ENCODE results near the gene SLC24A3.

The SLC24A3 gene

DNA sequence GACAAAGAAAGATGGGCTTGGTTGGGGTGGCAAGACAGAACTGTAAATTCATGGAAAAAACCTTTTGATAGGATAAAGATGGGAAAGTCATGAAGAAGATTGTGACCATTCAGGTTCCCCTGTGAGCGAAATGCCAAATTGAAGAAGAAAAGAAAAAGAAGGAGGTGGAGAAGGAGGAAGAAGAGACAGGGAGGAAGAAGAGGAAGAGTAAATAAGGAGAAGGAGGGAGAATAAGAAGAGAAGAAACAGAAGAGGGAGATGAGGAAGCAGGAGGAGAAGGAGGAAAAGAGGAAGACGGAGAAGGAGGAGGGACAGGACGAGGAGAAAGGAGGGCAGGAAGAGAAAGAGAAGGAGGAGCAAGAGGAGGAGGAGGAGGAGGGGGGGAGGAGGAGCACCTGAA, 199.8 kb downstream of the SLC24A3 start:
- no peak overlapping the region for H3K4me3 ChIP-seq (ENCODE audit: low read depth, low read length)
- TF ChIP-seq, protein P1, sequence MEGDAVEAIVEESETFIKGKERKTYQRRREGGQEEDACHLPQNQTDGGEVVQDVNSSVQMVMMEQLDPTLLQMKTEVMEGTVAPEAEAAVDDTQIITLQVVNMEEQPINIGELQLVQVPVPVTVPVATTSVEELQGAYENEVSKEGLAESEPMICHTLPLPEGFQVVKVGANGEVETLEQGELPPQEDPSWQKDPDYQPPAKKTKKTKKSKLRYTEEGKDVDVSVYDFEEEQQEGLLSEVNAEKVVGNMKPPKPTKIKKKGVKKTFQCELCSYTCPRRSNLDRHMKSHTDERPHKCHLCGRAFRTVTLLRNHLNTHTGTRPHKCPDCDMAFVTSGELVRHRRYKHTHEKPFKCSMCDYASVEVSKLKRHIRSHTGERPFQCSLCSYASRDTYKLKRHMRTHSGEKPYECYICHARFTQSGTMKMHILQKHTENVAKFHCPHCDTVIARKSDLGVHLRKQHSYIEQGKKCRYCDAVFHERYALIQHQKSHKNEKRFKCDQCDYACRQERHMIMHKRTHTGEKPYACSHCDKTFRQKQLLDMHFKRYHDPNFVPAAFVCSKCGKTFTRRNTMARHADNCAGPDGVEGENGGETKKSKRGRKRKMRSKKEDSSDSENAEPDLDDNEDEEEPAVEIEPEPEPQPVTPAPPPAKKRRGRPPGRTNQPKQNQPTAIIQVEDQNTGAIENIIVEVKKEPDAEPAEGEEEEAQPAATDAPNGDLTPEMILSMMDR (IDR thresholded peaks at IDR 0.05; ENCODE audit: low read depth, low read length), result no peak
- DNase-seq (ENCODE audit: low read depth, low spot score), result no peak
- in situ Hi-C loops (cut with HindIII; ENCODE audit: low sequenced_read_pairs), result no loop called here

DNA sequence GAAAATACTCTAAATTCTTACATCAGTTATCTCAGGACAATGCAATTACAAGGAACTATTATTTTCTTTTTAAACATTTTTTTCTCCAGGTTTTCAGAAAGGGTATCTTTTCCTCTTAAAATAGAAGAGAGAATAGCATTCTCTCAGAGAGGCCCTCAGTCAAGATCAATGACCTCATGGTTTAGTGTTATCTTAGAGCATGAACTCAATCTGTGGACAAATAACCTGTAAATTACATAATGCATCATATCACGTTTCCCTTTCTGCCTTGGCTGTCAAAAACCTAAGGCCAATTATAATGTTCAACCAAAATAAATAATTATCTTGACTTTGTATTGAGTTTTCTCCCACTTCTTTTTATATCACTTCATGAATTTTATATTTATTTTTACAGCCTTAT, 202.2 kb downstream of the SLC24A3 start:
- in situ Hi-C loops (cut with HindIII; ENCODE audit: low sequenced_read_pairs), result no loop called here
- no peak for DNase-seq (ENCODE audit: low read depth, low spot score)
- H3K4me3 ChIP-seq (ENCODE audit: low read depth, low read length), result no peak overlapping the region
- TF ChIP-seq, protein P1 (IDR thresholded peaks at IDR 0.05; ENCODE audit: low read depth, low read length), result no peak

DNA sequence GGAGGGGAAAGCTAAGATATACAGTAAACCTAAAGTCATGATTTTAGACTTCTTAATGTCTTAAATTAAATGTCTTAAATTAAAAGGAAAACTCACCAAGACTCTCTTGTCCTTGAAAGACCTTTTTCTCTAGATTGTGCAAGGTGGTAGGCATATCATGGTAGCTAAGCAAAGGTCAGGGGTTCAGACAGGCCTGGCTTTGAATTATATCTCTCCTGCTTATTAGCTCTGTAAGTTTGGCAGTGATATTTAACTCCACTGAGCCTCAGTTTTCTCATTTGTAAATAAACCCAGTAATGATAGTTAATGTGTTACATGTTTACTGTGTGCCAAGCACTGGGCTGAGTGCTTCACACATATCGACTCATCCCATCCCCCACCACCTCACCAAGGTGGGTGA, 203.3 kb downstream of the SLC24A3 start:
- no peak overlapping the region for H3K4me3 ChIP-seq (ENCODE audit: low read depth, low read length)
- TF ChIP-seq, protein P1 (IDR thresholded peaks at IDR 0.05; ENCODE audit: low read depth, low read length), result no peak
- in situ Hi-C loops (cut with HindIII; ENCODE audit: low sequenced_read_pairs), result no loop called here
- no peak for DNase-seq (ENCODE audit: low read depth, low spot score)

DNA sequence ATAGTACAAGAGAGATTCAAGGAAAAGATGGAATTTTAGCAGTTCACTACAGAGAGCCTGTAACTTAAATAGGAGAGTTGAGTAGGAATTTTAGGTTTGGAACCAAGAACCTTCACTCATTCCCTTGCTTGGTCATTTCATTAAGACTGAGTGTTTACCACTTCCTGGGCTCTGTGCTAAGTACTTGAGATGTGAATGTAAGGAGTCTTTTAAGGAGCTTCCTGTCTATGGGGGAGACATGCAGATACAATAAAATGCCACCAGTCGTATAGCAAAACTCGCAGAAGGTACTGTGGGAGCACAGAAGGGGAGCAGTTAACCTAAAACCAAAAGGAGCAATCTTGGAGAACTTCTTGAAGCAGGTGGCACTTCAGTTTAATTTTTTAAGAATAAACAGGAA, 204.2 kb downstream of the SLC24A3 start:
- no peak overlapping the region for H3K4me3 ChIP-seq (ENCODE audit: low read depth, low read length)
- TF ChIP-seq, protein P1 (IDR thresholded peaks at IDR 0.05; ENCODE audit: low read depth, low read length), result no peak
- in situ Hi-C loops (cut with HindIII; ENCODE audit: low sequenced_read_pairs), result no loop called here
- no peak for DNase-seq (ENCODE audit: low read depth, low spot score)

DNA sequence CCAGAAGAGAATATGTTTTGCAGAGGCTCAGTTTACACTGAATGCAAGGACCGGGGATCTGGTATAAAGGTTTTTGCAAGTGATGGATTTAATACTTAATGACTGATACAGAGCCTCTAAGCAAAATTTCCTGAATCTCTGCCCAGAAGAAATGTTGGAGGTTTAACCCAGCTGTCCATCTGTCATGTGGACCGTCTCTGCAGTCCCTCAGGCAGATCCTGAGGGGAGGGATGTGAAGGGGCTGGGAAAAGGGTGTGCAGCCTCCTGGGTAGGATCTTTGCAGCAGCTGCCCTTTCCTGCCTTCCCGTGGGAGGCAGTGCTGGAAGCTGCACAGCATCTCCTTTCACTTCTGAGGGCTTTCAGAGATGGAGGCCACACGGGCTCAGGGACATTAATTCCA, 207.0 kb downstream of the SLC24A3 start:
- no peak for DNase-seq (ENCODE audit: low read depth, low spot score)
- TF ChIP-seq, protein P1 (IDR thresholded peaks at IDR 0.05; ENCODE audit: low read depth, low read length), result no peak
- in situ Hi-C loops (cut with HindIII; ENCODE audit: low sequenced_read_pairs), result no loop called here
- no peak overlapping the region for H3K4me3 ChIP-seq (ENCODE audit: low read depth, low read length)

DNA sequence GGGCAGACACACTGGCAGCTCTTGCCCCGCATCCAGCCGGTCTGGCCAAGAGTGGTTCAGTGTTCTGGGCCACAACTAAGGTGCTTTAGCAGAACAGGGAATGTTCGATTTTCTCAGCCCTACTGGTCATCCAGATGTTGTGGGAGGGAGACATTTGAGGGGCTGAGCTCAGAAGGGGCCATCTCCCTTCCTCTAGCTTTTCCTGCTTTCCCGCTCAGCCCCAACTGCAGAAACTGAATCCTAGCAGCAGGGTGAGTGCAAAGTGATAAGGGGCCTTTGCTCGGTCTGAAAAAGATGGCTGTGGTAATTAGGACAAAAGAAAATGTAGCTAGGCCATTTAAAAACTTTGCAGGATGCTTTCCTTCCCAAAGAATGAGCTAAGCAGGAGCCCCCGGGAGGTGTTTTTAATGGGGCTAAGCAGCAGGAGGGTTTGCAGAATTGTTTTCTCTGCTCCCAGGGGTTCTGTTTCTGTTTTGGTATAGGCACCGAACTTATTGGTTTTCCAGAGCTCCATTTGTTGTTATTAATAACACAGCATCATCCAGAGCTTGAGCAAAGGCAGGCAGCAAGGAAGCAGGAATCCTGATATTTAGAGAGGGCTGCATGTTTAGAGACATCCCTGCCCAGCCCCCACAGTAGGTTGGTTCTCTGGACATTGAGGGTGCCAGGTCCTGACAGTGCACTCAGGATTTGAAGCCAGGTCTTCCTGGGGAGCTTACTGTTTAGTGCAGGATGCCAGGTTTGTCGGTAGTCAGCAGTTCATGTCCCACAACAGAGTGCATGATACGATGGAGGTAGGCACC, 210.9 kb downstream of the SLC24A3 start:
- TF ChIP-seq, protein P1 (IDR thresholded peaks at IDR 0.05; ENCODE audit: low read depth, low read length), result no peak
- H3K4me3 ChIP-seq (ENCODE audit: low read depth, low read length), result no peak overlapping the region
- peak; percentile 32 for DNase-seq (ENCODE audit: low read depth, low spot score)
- in situ Hi-C loops (cut with HindIII; ENCODE audit: low sequenced_read_pairs), result no loop called here

All from astrocyte of the spinal cord (primary cell).